COLO829 (cell line): Measurements from ENCODE around the gene KRTAP5-6.
"Not testable (repeated sequence)": the region's sequence is repeated elsewhere in the genome, so short reads cannot be mapped to it uniquely, and the experiment has no call there.

Source experiments
- DNase-seq: peaks from one replicate; pipeline ENCODE4 v3.0.0; 2012; ENCODE audit warnings: low spot score

Gene KRTAP5-6

DNA sequence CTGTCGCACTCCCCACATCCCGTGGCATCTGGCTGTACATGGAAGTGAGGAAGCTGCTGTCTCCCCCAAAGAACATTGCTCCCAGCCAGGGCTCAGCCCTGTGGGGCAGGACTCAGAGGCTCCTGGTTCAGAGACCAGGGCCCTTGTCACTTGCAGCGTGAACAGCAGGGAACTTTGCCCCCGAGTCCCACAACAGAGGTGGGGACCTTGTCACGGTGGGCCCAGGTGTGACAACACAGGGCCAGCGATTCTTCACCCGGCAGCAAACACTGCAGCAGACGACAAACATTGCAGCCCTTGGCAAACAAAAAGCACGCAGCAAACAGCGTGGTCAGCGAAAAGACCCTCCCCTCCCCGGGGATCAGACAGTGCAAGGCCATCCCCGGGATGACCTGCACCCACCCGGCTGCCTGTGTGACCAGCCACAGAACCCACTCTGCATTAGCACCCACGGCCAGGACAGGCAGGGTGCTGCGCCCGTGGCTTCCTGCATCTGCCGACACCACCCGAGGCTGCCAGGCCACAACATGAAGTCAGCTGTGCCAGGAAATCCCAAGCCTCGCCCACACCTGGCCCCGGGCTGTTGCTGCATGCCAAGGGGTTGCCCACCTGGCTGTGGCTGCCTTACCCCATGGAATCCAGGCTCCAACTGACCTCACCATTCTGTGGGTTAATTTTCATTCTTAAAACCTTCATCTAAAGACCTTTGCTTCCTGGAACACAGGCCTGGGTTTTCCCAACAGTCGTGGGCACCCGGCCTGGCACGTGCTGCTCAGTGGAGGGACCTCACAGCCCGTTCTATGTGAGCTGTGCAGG lies 35.3 kb upstream of the KRTAP5-6 start:
- not testable (repeated sequence) for DNase-seq

DNA sequence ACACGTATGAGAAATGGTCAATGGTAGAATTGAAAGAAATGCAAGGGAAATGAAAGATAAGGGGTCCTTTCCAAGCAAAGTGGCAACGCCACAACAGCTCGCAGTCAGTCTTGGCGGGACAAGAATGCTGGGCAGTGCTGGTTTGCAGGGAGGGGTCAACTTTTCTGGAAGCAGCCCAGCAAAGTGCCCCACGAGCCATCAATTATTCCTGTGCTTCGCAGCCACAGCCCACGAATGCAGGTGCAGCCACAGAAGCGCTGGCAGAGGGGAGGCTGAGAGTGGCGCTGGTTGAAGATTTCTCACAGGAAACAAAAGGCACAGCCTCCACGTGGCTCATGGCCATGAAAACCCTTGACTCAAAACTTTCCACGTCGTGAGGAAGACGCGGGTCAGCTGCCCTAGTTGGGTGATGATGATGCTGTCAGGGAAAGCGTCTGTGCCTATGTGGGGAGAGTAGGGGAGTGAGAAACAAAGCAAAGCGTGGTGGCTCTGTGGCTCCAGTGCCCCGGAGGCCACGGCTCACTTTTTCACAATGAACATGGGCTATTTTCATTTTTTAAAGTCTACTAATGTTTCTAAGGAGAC lies 34.2 kb upstream of the KRTAP5-6 start:
- DNase-seq = not testable (repeated sequence)

DNA sequence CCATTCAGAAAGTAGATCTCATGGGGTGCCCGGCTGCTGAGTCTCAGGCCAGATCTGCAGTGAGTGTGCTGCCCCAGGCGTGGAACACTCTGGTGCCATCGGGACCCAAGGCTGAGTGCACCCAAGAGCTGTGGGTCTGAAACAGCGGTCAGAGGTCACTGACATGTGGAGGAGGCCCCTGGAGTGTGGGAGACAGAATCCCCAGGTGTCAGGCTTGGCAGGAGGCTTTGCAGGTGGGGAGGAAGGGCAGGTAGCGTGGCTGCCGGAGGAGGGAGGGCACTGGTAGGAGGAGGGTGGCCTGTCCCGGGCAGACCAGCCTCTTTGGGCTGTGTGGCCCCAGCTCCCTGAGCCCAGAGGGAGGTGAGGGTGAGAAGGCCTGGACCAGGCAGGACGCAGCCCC lies 31.7 kb upstream of the KRTAP5-6 start:
- DNase-seq = no peak

DNA sequence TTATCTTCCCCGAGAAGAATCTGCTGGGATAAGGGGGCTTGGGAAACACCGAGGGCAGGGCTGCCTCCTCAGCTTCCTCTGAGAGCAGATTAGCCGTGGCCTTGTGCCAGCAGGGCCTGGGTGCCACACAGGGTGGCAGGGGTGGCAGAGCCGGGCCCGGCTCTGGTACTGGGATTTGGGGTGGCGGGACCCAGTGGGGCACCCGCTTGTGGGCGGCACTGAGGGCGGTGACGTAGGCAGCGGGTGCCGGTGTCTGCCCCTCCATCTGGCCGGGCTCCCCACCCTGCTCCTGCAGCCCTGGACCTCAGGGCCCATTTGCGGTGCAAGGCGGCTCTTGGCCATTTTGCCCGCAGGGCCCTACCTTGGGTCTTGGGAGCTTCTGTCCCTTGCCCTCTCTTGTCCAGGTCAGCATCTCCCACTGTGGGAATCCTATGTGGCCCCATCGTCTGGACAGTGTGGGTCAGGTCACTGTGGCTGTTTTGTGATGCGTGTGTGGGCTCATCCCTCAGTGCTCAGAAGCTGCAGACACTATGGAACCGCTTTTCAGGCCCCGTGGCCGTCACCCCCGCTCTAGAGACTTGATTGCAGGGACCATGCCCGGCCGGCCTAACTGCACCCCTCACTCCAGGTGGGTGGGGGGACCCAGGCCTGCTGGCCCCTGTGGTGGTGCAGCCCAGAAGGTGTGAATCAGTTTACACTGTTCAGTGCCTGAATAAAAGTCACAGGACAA lies 29.7 kb upstream of the KRTAP5-6 start:
- DNase-seq = no peak

DNA sequence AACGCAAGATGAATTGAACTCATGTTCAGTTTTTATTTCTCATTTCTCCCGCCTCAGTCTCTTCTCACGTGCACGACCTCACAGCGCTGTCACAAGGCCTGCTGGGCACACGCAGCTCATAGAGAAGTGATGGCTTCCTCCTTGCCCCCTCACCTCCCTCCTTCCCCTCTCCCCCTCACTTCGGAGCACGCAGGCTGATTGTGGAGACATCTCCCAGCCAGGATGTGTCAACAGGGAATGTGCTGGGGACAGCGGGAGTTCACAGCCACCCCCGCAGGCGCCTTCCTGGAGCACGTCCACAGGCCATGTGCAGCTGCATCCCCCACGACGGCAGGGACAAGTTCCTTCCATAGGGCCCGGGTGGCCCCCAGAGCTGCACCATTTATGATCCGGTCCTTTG lies 29.1 kb upstream of the KRTAP5-6 start:
- DNase-seq = peak; percentile 44

DNA sequence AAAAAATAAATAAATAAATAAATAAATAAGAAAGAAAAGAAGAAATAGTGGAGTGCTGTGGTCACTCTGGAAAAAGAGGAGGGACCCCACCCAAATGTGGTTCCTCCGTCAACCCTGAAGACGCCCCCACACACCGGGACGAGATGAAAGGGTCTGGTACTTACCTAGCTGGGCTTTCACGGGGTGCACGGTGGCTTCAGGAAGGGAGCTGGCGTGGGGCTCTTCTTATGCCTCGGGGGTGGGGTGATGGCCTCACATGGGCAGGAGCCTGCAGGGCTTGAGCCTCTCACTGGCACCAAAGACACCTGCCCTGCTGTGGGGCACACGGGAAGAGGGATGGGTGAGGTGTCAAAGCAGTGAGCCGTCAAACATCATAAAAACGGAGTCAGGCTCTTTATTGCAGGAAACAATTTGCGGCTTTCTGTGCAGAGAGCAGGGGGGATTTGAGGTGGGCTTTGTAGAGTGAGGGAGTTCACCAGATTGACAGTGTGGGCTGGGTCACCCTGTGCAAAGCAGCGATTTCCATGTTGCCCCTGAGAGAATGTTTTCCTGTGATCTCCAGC lies 28.0 kb upstream of the KRTAP5-6 start:
- no peak for DNase-seq

DNA sequence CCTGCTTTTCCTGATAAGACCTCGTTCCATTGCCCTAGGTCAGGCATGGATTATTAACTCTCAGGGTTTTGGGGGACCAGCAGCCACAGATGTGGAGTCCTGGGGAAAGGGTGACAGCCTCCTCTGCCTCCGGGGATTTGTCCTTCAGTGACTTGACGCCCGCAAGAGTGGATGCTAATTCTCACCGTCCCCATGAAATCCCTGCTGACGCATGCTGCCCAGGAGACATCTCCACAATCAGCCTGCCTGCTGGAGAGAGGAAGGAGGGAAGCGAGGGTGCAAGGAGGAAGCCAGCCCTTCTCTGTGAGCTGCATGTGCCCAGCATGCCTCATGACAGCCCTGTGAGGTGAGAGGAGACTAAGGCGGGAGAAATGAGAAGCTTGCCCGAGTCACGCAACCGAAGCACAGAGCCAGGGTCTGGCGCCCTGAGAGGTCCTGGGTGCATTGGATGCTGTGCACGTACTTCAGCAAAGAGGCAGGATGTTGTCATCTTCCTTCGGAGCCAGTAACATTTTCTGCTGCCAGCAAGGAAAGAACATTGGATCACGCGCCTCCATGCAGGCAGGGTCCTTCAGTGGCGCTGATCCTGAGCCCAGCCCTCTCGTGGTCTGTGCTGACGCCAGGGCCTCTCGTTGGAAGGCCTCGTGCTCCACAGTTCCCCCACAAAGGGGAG lies 27.3 kb upstream of the KRTAP5-6 start:
- no peak for DNase-seq

DNA sequence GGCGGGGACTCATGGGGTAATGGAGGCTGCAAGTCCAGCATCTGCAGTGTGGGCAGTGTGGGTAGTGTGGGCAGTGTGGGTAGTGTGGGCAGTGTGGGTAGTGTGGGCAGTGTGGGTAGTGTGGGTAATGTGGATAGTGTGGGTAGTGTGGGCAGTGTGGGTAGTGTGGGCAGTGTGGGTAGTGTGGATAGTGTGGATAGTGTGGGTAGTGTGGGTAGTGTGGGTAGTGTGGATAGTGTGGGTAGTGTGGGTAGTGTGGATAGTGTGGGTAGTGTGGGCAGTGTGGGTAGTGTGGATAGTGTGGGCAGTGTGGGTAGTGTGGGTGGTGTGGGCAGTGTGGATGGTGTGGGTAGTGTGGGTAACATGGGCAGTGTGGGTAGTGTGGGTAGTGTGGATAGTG lies 26.5 kb upstream of the KRTAP5-6 start:
- not testable (repeated sequence) for DNase-seq

DNA sequence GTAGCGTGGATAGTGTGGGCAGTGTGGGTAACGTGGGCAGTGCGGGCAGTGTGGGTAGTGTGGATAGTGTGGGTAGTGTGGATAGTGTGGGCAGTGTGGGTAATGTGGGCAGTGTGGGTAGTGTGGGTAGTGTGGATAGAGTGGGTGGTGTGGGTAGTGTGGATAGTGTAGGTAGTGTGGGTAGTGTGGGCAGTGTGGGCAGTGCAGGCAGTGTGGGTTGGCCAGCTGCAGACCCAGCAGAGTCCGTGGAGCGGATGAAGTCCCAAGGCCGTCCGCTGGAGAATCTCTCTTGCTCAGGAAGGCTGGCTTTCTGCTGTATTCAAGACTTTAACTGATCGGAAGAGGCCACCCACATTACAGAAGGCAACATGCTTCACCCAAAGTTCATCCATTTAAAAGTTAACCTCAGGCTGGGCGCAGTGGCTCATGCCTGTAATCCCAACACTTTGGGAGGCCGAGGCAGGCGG lies 26.1 kb upstream of the KRTAP5-6 start:
- DNase-seq = no peak

DNA sequence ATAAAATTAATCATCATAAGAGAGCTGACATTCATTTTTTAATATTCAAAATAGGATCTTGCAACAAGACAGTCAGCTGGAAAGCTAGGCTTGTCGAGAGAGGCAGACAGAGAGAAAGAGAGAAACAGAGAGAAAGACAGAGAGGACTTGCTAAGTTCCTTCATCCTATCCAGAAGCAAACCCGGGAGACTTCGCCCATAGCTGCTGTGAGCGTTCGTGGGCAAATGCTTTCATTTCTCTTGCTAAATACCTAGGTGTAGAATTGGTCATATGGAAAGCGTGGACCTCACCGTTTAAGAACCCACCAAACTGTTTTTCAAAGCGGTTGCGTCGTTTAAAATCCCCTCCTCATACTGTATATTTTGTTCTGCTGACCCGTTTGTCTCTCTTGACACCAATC lies 25.3 kb upstream of the KRTAP5-6 start:
- no peak for DNase-seq

DNA sequence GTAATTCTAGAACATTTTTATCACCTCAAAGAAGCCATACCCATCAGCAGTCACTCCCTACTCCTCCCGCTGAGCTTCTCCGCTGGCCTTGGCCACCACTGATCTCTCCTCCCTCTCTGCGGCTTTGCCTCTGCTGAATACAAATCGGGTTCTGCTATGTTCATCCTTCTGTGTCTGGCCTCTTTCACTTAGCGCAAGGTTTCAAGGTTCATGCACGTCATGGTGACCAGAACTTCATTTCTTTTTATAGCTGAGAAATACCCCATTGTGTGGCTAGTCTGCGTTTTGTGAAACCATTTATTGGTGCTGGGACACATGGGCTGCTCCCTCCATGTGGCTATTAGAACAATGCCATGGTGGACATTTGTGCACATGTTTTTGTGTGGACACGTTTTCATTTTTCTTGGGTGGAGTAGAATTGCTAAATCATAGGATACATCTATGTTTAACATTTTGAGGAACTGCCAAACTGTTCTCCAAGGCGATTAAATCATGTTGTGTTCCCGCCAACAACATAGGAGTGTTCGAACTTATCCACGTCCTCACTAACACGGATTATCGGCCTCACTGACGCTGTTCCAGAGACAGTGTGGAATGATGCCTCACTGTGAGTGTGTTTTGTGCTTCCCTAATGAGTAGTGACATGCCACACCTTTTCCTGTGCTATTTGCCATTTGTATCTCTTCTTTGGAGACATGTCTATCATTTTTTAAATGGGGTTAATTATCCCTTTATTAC lies 24.2 kb upstream of the KRTAP5-6 start:
- no peak for DNase-seq

DNA sequence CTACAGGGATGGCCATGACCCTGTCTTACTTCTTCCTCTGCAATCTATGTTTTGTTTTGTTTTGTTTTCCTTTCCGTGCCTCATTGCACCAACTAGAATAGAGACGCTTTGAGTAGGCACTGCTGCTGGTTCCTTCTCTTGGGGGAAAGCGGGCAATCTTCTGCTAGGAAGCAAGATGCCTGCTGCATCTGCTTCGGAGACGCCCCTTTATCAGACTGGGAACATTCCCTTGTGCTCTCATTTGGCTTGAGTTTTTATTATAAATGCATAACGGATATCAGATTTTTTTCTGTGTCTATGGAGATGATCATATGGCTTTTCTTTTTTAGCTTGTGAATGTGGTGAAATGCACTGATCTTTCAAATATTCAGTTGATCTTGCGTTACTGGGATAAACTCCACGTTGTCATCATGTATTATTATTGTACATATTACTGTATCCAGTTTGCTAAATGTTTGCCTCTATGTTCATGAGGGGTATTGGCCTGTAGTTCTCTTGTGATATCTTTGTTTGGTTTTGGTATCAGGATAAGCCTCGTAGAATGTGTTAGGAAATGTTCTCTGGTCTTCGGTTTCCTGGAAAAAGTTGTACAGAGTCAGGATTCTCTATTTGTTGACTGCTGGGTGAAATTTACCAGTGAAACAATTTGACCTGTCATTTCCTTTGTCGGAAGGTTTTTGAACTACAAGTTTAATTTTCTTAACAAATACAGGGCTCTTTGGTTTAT lies 23.4 kb upstream of the KRTAP5-6 start:
- DNase-seq = no peak

DNA sequence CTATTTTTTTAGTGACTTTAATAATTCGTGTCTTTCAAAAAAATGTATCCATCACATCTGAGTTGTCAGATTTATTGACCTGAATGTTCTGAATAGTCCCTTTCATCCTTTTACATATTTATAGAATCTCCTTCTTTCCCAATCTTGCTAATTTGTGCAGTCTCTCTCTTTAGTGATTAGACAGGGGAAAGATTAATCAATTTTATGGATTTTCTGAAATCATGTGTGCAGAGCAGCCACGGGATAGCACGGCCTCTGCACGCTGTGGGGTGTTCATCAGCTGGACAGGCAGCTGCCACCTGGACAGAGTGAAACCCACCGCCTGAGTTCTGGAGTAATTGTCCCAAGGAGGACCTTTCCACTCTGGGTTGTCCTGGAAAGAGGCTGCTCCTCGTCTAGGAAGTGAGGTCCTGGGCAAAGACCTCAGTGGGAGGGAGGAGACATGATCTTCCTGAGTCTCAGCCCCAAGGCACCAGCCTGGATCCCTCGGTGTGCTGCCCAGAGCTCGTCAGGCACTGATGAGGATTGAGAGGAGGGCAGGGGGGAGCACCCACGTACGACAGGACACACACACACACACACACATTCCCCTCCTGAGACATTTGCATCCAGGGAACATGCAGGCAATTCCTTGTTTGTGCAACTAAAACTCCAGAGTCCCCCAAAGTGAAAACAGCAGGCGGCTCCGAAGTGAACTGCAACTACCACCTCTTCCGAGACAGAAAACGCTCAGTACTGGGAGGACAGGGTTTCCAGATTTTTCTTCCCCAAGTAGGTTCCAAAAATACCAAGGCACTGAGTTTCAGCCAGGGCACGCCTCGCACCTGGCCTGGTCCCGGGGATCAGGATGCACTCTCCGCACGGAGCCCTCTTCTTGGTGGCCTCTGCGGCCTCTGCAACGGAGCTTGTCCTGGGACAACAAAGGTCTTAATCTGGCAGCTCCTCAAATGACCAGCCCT lies 22.5 kb upstream of the KRTAP5-6 start:
- no peak for DNase-seq

DNA sequence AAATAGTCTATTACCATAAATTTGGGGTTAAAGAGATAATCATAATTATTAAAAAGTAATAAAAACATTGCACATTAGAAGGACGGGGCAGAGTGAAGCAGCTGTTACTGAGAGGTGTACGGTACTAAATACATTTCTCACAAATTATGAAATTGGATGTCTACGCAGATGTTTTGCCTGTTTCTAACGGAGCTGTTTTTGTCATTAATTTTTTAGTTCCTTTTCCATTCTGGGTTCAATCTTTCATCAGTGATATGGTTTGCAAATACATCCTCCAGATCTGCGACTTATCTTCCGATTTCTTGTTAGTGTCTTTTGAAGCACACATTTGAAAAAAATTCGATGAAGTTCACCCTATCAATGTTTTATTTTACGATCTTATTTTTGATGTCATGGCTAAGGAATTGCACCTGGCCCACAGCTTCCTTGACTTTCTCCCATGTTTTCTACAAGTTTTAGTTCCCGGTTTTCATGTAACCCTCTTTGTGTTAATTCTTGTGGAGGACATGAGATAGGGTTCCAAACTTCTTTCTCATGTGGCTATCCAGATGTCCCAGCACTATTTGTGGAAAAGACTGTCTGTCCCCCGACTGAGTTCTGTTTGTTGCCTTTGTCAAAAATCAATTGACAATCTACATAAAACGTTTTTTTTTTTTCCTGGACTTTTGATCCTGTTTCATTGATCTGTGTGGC lies 21.3 kb upstream of the KRTAP5-6 start:
- no peak for DNase-seq

DNA sequence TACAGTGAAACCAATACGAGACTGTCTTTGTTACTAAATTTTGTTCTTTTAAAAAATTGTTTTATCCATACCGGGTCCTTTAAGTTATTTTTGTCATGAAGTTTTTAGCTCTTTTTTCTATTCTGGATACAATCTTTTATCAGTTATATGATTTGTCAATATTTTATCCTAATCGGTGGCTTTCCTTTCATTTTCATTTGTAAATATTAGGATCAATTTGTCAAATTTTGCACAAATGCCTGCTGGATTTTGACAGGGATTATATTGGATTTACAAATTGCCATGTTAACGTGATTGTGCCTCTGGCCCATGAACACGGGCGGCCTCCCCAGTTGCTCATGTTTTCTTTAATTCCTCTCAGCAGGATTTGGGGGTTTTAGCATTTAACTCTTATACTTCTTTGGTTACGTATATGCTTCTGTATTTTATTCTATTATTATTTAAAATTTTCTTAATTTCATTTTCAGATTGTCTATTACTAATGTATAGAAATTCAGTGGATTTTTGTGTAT lies 20.7 kb upstream of the KRTAP5-6 start:
- DNase-seq = no peak

DNA sequence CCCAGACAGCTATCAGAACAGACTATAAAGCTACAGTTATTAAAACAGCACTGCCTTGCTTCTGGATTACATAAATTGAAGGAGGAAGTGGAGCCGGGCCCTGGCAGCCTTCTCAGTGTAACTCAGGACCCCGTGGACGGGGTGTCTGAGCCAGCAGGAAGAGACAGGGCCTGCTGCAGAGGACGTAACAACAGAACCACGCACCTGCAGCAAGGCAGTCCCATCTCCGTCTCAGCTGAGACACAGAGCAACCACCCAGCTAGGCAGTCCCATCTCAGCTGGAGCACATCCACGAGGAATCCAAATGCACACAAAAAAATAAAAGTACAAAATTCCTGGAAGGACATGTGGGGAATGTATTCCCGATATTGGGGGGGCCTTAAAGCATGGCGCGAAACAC lies 17.1 kb upstream of the KRTAP5-6 start:
- DNase-seq = no peak

DNA sequence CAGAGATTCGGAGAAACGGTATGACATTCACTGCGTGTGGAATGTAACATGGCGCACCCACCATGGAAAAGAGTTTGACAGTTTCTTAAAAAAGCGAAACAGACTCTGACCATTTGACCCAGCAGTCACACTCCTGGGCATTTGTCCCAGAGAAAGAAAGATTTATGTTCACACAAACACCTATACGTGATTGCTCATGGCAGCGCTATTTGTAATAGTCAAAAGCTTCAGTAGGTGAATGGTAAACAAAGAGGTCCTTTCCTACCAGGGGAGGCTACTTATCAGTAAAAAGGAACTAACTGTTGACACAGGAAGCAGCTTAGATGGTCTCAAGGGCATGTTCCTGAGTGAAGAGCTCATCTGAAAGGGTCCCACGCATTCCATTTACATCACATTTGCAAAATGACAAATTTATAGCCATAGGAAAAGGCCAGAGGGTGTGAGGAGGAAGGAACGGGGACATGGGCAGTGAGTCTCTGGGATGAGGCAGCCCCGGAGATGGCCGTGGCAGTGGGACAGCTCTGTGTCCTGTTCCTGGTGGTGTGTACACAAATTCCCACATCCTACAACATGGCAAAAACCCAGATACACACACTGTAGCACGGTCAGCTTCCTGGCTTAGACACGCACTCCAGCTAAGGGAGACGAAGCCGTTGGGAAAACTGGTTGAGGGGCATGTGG lies 14.6 kb upstream of the KRTAP5-6 start:
- DNase-seq = no peak

DNA sequence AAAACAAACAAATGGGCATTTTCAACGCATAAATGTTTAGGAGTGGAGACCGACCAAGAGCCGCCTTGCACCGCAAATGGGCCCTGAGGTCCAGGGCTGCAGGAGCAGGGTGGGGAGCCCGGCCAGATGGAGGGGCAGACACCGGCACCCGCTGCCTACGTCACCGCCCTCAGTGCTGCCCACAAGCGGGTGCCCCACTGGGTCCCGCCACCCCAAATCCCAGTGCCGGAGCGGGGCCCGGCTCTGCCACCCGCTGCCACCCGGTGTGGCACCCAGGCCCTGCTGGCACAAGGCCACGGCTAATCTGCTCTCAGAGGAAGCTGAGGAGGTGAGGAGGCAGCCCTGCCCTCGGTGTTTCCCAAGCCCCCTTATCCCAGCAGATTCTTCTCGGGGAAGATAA lies 13.8 kb upstream of the KRTAP5-6 start:
- not testable (repeated sequence) for DNase-seq
